Hematopoietic multipotent progenitor cell treated with erythropoietin and hydrocortisone succinate and interleukin-3 and kit ligand, for 8 days (in vitro differentiated cells): ENCODE measurements around the gene SEC23IP.
A peak's percentile ranks its signal among the peaks of the same experiment; 100 is the strongest.
"Not testable (repeated sequence)": the region's sequence is repeated elsewhere in the genome, so short reads cannot be mapped to it uniquely, and the experiment has no call there.

ENCODE experiments used
- DNase-seq: peaks from one replicate; pipeline ENCODE4 v3.0.0-alpha.2; 2015

SEC23IP gene

GRCh38 chr10:119886070-119886469 is 6.5 kb upstream of the SEC23IP start:
- not testable (repeated sequence) for DNase-seq

- peak; percentile 11 for DNase-seq
Measured at GRCh38 chr10:119888715-119889114, 3.8 kb upstream of the SEC23IP start.

- peak; percentile 56 for DNase-seq
Measured at GRCh38 chr10:119889201-119889600, 3.3 kb upstream of the SEC23IP start.

GRCh38 chr10:119890307-119890706 is 2.2 kb upstream of the SEC23IP start:
- not testable (repeated sequence) for DNase-seq

GRCh38 chr10:119891849-119892187 is 712 bp upstream of the SEC23IP start:
- not testable (repeated sequence) for DNase-seq

GRCh38 chr10:119893074-119893473 is 544 bp downstream of the SEC23IP start:
- no peak for DNase-seq

- no peak for DNase-seq
Measured at GRCh38 chr10:119893845-119894427, 1.4 kb downstream of the SEC23IP start.

- DNase-seq = peak; percentile 62
Measured at GRCh38 chr10:119896061-119896655, 3.6 kb downstream of the SEC23IP start.

GRCh38 chr10:119896937-119897770 is 4.6 kb downstream of the SEC23IP start:
- no peak for DNase-seq

- DNase-seq = no peak
Measured at GRCh38 chr10:119898577-119898976, 6.0 kb downstream of the SEC23IP start.

GRCh38 chr10:119903946-119904666 is 11.6 kb downstream of the SEC23IP start:
- no peak for DNase-seq

GRCh38 chr10:119907695-119908094 is 15.2 kb downstream of the SEC23IP start:
- DNase-seq = not testable (repeated sequence)

- DNase-seq = no peak
Measured at GRCh38 chr10:119908166-119908565, 15.6 kb downstream of the SEC23IP start.

- DNase-seq = no peak
Measured at GRCh38 chr10:119910689-119911088, 18.2 kb downstream of the SEC23IP start.

GRCh38 chr10:119917777-119918176 is 25.2 kb downstream of the SEC23IP start:
- peak; percentile 26 for DNase-seq

- DNase-seq = no peak
Measured at GRCh38 chr10:119919271-119919670, 26.7 kb downstream of the SEC23IP start.

GRCh38 chr10:119919826-119920225 is 27.3 kb downstream of the SEC23IP start:
- DNase-seq = no peak

- no peak for DNase-seq
Measured at GRCh38 chr10:119928411-119928810, 35.9 kb downstream of the SEC23IP start.

- DNase-seq = no peak
Measured at GRCh38 chr10:119931871-119932270, 39.3 kb downstream of the SEC23IP start.

GRCh38 chr10:119932631-119933030 is 40.1 kb downstream of the SEC23IP start:
- DNase-seq = no peak

- DNase-seq = peak; percentile 10
Measured at GRCh38 chr10:119933179-119933578, 40.6 kb downstream of the SEC23IP start.

GRCh38 chr10:119940487-119940886 is 48.0 kb downstream of the SEC23IP start:
- DNase-seq = no peak

- no peak for DNase-seq
Measured at GRCh38 chr10:119942973-119943372, 50.4 kb downstream of the SEC23IP start.
